Stimulated activated naive B cell treated with anti-CD40 and anti-IgM and Interleukin-4, amounts not matched to agents 10 μg/mL and 1 μg/mL and 100 μg/mL, for 72 hours (primary cell): ENCODE data around the gene PIGA.
A peak's percentile ranks its signal among the peaks of the same experiment; 100 is the strongest.
"Not testable (repeated sequence)": the region's sequence is repeated elsewhere in the genome, so short reads cannot be mapped to it uniquely, and the experiment has no call there.

Experiments
- ATAC-seq, 2 donors: fragments of 150-1000 bp; cut with Tn5 transposase; replicated peaks; 2 replicates each; pipeline ENCODE4 v1.10.0; 2021; ENCODE audit warnings: moderate library complexity in 1 of 2
- DNase-seq: peaks from one replicate; pipeline ENCODE4 v3.0.0; 2021
- H3K27ac Mint-ChIP-seq: one replicate; pipeline ENCODE4 v1.8.0; 2022; ENCODE audit warnings: mild to moderate bottlenecking, mixed read lengths
- H3K27me3 Mint-ChIP-seq, 2 donors: one replicate each; pipeline ENCODE4 v1.8.0; 2022; ENCODE audit warnings: mixed read lengths in 2 of 2
- H3K36me3 Mint-ChIP-seq, 2 donors: one replicate each; pipeline ENCODE4 v1.8.0; 2022; ENCODE audit warnings: mixed read lengths in 2 of 2, mild to moderate bottlenecking in 1 of 2
- H3K4me1 Mint-ChIP-seq, 2 donors: one replicate each; pipeline ENCODE4 v1.8.0; 2022; ENCODE audit warnings: mixed read lengths in 2 of 2, mild to moderate bottlenecking in 1 of 2
- H3K4me3 Mint-ChIP-seq, 2 donors: one replicate each; pipeline ENCODE4 v1.8.0; 2022; ENCODE audit warnings: mild to moderate bottlenecking in 2 of 2, mixed read lengths in 2 of 2, moderate library complexity in 1 of 2
- H3K9me3 Mint-ChIP-seq, 2 donors: one replicate each; pipeline ENCODE4 v1.8.0; 2022; ENCODE audit warnings: mixed read lengths in 2 of 2, mild to moderate bottlenecking in 1 of 2

The PIGA gene

GRCh38 chrX:15343075-15343476, 7.8 kb upstream of the PIGA start:
- H3K36me3 Mint-ChIP-seq, result no peaks in the 10 kb centered on the region
- no peak overlapping the region for H3K27ac Mint-ChIP-seq
- no peak overlapping the region for H3K4me3 Mint-ChIP-seq
- peaks cover 10 to 29% of the 10 kb centered on the region in 2 donors for H3K27me3 Mint-ChIP-seq
- H3K9me3 Mint-ChIP-seq, result no peaks in the 10 kb centered on the region
- ATAC-seq (no peak), DNase-seq (no peak)
- no peaks in the 10 kb centered on the region for H3K4me1 Mint-ChIP-seq

GRCh38 chrX:15340867-15341266, 5.5 kb upstream of the PIGA start:
- DNase-seq (no peak), ATAC-seq (no peak)
- no peak overlapping the region for H3K27ac Mint-ChIP-seq
- H3K4me3 Mint-ChIP-seq, result no peak overlapping the region
- peaks cover 2 to 5% of the 10 kb centered on the region in 2 donors for H3K4me1 Mint-ChIP-seq
- no peaks in the 10 kb centered on the region for H3K9me3 Mint-ChIP-seq
- no peaks in the 10 kb centered on the region for H3K36me3 Mint-ChIP-seq
- peaks cover 8 to 37% of the 10 kb centered on the region in 2 donors for H3K27me3 Mint-ChIP-seq

- Mint-ChIP-seq H3K27me3 (peaks cover 5 to 21% of the 10 kb centered on the region in 2 donors), H3K4me3 (peak overlapping the region; percentile 95 to 97), H3K9me3 (no peaks in the 10 kb centered on the region), H3K4me1 (peaks cover 3 to 10% of the 10 kb centered on the region in 2 donors), H3K36me3 (peaks cover 0 to 3% of the 10 kb centered on the region in 2 donors), H3K27ac (peak overlapping the region; percentile 98)
- ATAC-seq (peak; percentile 25 to 43), DNase-seq (peak; percentile 45)
Measured at GRCh38 chrX:15336023-15336413, 695 bp upstream of the PIGA start.

- peak overlapping the region; percentile 98 for H3K27ac Mint-ChIP-seq
- no peak for DNase-seq
- no peak for ATAC-seq
- H3K4me1 Mint-ChIP-seq, result peaks cover 3 to 10% of the 10 kb centered on the region in 2 donors
- peaks cover 0 to 12% of the 10 kb centered on the region in 2 donors for H3K27me3 Mint-ChIP-seq
- H3K4me3 Mint-ChIP-seq, result peak overlapping the region; percentile 95 to 97
- no peaks in the 10 kb centered on the region for H3K9me3 Mint-ChIP-seq
- peaks cover 0 to 3% of the 10 kb centered on the region in 2 donors for H3K36me3 Mint-ChIP-seq
Measured at GRCh38 chrX:15334561-15334960, 762 bp downstream of the PIGA start.

- no peaks in the 10 kb centered on the region for H3K9me3 Mint-ChIP-seq
- no peak for DNase-seq
- no peak overlapping the region for H3K27ac Mint-ChIP-seq
- peaks cover 2 to 8% of the 10 kb centered on the region in 2 donors for H3K36me3 Mint-ChIP-seq
- no peaks in the 10 kb centered on the region for H3K27me3 Mint-ChIP-seq
- ATAC-seq, result no peak
- no peak overlapping the region for H3K4me3 Mint-ChIP-seq
- peaks cover 0 to 12% of the 10 kb centered on the region in 2 donors for H3K4me1 Mint-ChIP-seq
Measured at GRCh38 chrX:15328821-15329220, 6.5 kb downstream of the PIGA start.

- H3K9me3 Mint-ChIP-seq, result no peaks in the 10 kb centered on the region
- ATAC-seq (no peak), DNase-seq (no peak)
- H3K36me3 Mint-ChIP-seq, result peaks cover 2 to 8% of the 10 kb centered on the region in 2 donors
- H3K27me3 Mint-ChIP-seq, result no peaks in the 10 kb centered on the region
- H3K4me1 Mint-ChIP-seq, result peaks cover 0 to 12% of the 10 kb centered on the region in 2 donors
- H3K4me3 Mint-ChIP-seq, result no peak overlapping the region
- H3K27ac Mint-ChIP-seq, result no peak overlapping the region
Measured at GRCh38 chrX:15328131-15328530, 7.2 kb downstream of the PIGA start.

- H3K36me3 Mint-ChIP-seq, result peaks cover 6 to 18% of the 10 kb centered on the region in 2 donors
- H3K4me3 Mint-ChIP-seq, result no peak overlapping the region
- no peaks in the 10 kb centered on the region for H3K9me3 Mint-ChIP-seq
- no peaks in the 10 kb centered on the region for H3K27me3 Mint-ChIP-seq
- no peak for ATAC-seq
- H3K27ac Mint-ChIP-seq, result no peak overlapping the region
- H3K4me1 Mint-ChIP-seq, result no peaks in the 10 kb centered on the region
- no peak for DNase-seq
Measured at GRCh38 chrX:15322472-15322871, 12.9 kb downstream of the PIGA start.

GRCh38 chrX:15322072-15322471, 13.3 kb downstream of the PIGA start:
- H3K9me3 Mint-ChIP-seq, result no peaks in the 10 kb centered on the region
- H3K36me3 Mint-ChIP-seq, result peaks cover 6 to 18% of the 10 kb centered on the region in 2 donors
- no peak overlapping the region for H3K27ac Mint-ChIP-seq
- no peak overlapping the region for H3K4me3 Mint-ChIP-seq
- no peaks in the 10 kb centered on the region for H3K4me1 Mint-ChIP-seq
- H3K27me3 Mint-ChIP-seq, result no peaks in the 10 kb centered on the region
- ATAC-seq (no peak), DNase-seq (no peak)

- peak overlapping the region; percentile 10 for H3K27ac Mint-ChIP-seq
- H3K4me3 Mint-ChIP-seq, result no peak overlapping the region
- no peaks in the 10 kb centered on the region for H3K9me3 Mint-ChIP-seq
- DNase-seq (no peak), ATAC-seq (no peak)
- no peaks in the 10 kb centered on the region for H3K27me3 Mint-ChIP-seq
- H3K36me3 Mint-ChIP-seq, result peaks cover 6 to 18% of the 10 kb centered on the region in 2 donors
- H3K4me1 Mint-ChIP-seq, result no peaks in the 10 kb centered on the region
Measured at GRCh38 chrX:15321447-15321846, 13.9 kb downstream of the PIGA start.

GRCh38 chrX:15320297-15320696, 15.0 kb downstream of the PIGA start:
- Mint-ChIP-seq H3K27ac (no peak overlapping the region), H3K4me1 (no peaks in the 10 kb centered on the region), H3K27me3 (no peaks in the 10 kb centered on the region), H3K4me3 (no peak overlapping the region), H3K36me3 (peaks cover 6 to 18% of the 10 kb centered on the region in 2 donors), H3K9me3 (no peaks in the 10 kb centered on the region)
- ATAC-seq (no peak), DNase-seq (no peak)

- no peaks in the 10 kb centered on the region for H3K9me3 Mint-ChIP-seq
- H3K4me1 Mint-ChIP-seq, result no peaks in the 10 kb centered on the region
- DNase-seq (no peak), ATAC-seq (no peak)
- H3K36me3 Mint-ChIP-seq, result peaks cover 6 to 15% of the 10 kb centered on the region in 2 donors
- no peak overlapping the region for H3K27ac Mint-ChIP-seq
- H3K4me3 Mint-ChIP-seq, result no peak overlapping the region
- no peaks in the 10 kb centered on the region for H3K27me3 Mint-ChIP-seq
Measured at GRCh38 chrX:15319075-15319474, 16.2 kb downstream of the PIGA start.

GRCh38 chrX:15315509-15315908, 19.8 kb downstream of the PIGA start, which contains the start of gene ASB11:
TSS of gene ASB11 (minus strand) at chrX:15315640. CDS start at chrX:15315605, 35 bp downstream.
- Mint-ChIP-seq H3K4me1 (no peaks in the 10 kb centered on the region), H3K36me3 (peaks cover 4 to 8% of the 10 kb centered on the region in 2 donors), H3K9me3 (no peaks in the 10 kb centered on the region), H3K27me3 (no peaks in the 10 kb centered on the region), H3K4me3 (no peak within 1 kb of the TSS), H3K27ac (no peak within 1 kb of the TSS)
- DNase-seq, result no peak
- no peak for ATAC-seq

GRCh38 chrX:15314472-15314871, 20.9 kb downstream of the PIGA start:
- Mint-ChIP-seq H3K4me3 (no peak overlapping the region), H3K27ac (no peak overlapping the region), H3K27me3 (no peaks in the 10 kb centered on the region), H3K36me3 (peaks cover 4 to 8% of the 10 kb centered on the region in 2 donors), H3K9me3 (no peaks in the 10 kb centered on the region), H3K4me1 (no peaks in the 10 kb centered on the region)
- no peak for ATAC-seq
- no peak for DNase-seq

GRCh38 chrX:15311119-15311518, 24.2 kb downstream of the PIGA start:
- DNase-seq, result no peak
- Mint-ChIP-seq H3K9me3 (no peaks in the 10 kb centered on the region), H3K27ac (no peak overlapping the region), H3K4me3 (no peak overlapping the region), H3K4me1 (no peaks in the 10 kb centered on the region), H3K36me3 (no peaks in the 10 kb centered on the region), H3K27me3 (peaks cover 0 to 15% of the 10 kb centered on the region in 2 donors)
- no peak for ATAC-seq

GRCh38 chrX:15310117-15310516, 25.2 kb downstream of the PIGA start:
- no peaks in the 10 kb centered on the region for H3K36me3 Mint-ChIP-seq
- no peak for DNase-seq
- H3K9me3 Mint-ChIP-seq, result no peaks in the 10 kb centered on the region
- ATAC-seq, result no peak
- no peaks in the 10 kb centered on the region for H3K4me1 Mint-ChIP-seq
- H3K27ac Mint-ChIP-seq, result no peak overlapping the region
- peaks cover 0 to 18% of the 10 kb centered on the region in 2 donors for H3K27me3 Mint-ChIP-seq
- no peak overlapping the region for H3K4me3 Mint-ChIP-seq

- H3K27me3 Mint-ChIP-seq, result peaks cover 0 to 24% of the 10 kb centered on the region in 2 donors
- not testable (repeated sequence) for ATAC-seq, H3K36me3 Mint-ChIP-seq, H3K27ac Mint-ChIP-seq, H3K4me3 Mint-ChIP-seq, H3K4me1 Mint-ChIP-seq, DNase-seq, H3K9me3 Mint-ChIP-seq
Measured at GRCh38 chrX:15305899-15306298, 29.4 kb downstream of the PIGA start.
